Middle frontal gyrus (tissue), 1 donor: ENCODE measurements around the gene CDK14.
"Not testable (repeated sequence)": the region's sequence is repeated elsewhere in the genome, so short reads cannot be mapped to it uniquely, and the experiment has no call there.

Source experiments
- DNase-seq: peaks from one replicate; pipeline ENCODE4 v3.0.0-alpha.2; 2015; ENCODE audit warnings: low spot score; ENCODE audit errors: extremely low spot score

The CDK14 gene

GRCh38 chr7:91140286-91140685 is 544.2 kb downstream of the CDK14 start:
- DNase-seq, result no peak

GRCh38 chr7:91140982-91141381 is 544.9 kb downstream of the CDK14 start:
- no peak for DNase-seq

- DNase-seq, result no peak
Measured at GRCh38 chr7:91142743-91143142, 546.6 kb downstream of the CDK14 start.

- no peak for DNase-seq
Measured at GRCh38 chr7:91149341-91150246, 553.5 kb downstream of the CDK14 start.

GRCh38 chr7:91151916-91152315 is 555.8 kb downstream of the CDK14 start:
- DNase-seq, result no peak

GRCh38 chr7:91156316-91157185 is 560.4 kb downstream of the CDK14 start:
- no peak for DNase-seq

GRCh38 chr7:91157579-91158320 is 561.6 kb downstream of the CDK14 start:
- no peak for DNase-seq

GRCh38 chr7:91162436-91162835 is 566.3 kb downstream of the CDK14 start:
- no peak for DNase-seq

- no peak for DNase-seq
Measured at GRCh38 chr7:91164506-91164905, 568.4 kb downstream of the CDK14 start.

GRCh38 chr7:91165006-91165845 is 569.1 kb downstream of the CDK14 start:
- no peak for DNase-seq

- DNase-seq, result no peak
Measured at GRCh38 chr7:91165846-91166230, 569.7 kb downstream of the CDK14 start.

GRCh38 chr7:91168871-91169829 is 573.0 kb downstream of the CDK14 start:
- no peak for DNase-seq

GRCh38 chr7:91169830-91170191 is 573.7 kb downstream of the CDK14 start:
- DNase-seq, result no peak

GRCh38 chr7:91173265-91173664 is 577.1 kb downstream of the CDK14 start:
- not testable (repeated sequence) for DNase-seq

GRCh38 chr7:91180746-91181145 is 584.6 kb downstream of the CDK14 start:
- no peak for DNase-seq

GRCh38 chr7:91181949-91182348 is 585.8 kb downstream of the CDK14 start:
- DNase-seq, result no peak

GRCh38 chr7:91182819-91183764 is 587.0 kb downstream of the CDK14 start:
- DNase-seq, result no peak

- DNase-seq, result no peak
Measured at GRCh38 chr7:91185771-91186170, 589.6 kb downstream of the CDK14 start.
